Calu3 (cell line): Measurements from ENCODE around the gene TNS1. TPM values are rescaled to one million over a fixed set of nuclear protein-coding genes. Genes with fewer than 3 reads are reported as not detected.

Experiments used
- BruUV-seq: library from RNA; stranded (reverse); fragments of 400-500 nt; replicated peaks from 2 replicates; lab custom pipeline; 2021; lab: Mats Ljungman, UMichigan
- CTCF ChIA-PET: fragments of 300-600 bp; sonication (Branson Sonifier 250); formaldehyde crosslinking; loops from one replicate; lab custom pipeline; 2022; ENCODE audit warnings: antibody characterized with exemption; lab: Charles Lee
- DNase-seq: peaks from one replicate; pipeline ENCODE4 v3.0.0; 2022
- H3K27ac Mint-ChIP-seq: one replicate; pipeline ENCODE4 v1.8.0; 2022; ENCODE audit warnings: mixed read lengths; ENCODE audit not compliant: unreplicated experiment
- H3K27me3 Mint-ChIP-seq: one replicate; pipeline ENCODE4 v1.8.0; 2022; ENCODE audit warnings: mixed read lengths; ENCODE audit not compliant: unreplicated experiment
- H3K36me3 Mint-ChIP-seq: one replicate; pipeline ENCODE4 v1.8.0; 2022; ENCODE audit warnings: mild to moderate bottlenecking, moderate library complexity, mixed read lengths; ENCODE audit not compliant: insufficient read depth, unreplicated experiment
- H3K4me1 Mint-ChIP-seq: one replicate; pipeline ENCODE4 v1.8.0; 2022; ENCODE audit warnings: mild to moderate bottlenecking, low read depth, mixed read lengths; ENCODE audit not compliant: unreplicated experiment
- H3K4me3 Mint-ChIP-seq: one replicate; pipeline ENCODE4 v1.8.0; 2022; ENCODE audit warnings: mild to moderate bottlenecking, low read depth, moderate library complexity, mixed read lengths; ENCODE audit not compliant: unreplicated experiment
- H3K9me3 Mint-ChIP-seq: one replicate; pipeline ENCODE4 v1.8.0; 2022; ENCODE audit warnings: low read depth, mixed read lengths; ENCODE audit not compliant: unreplicated experiment
- CTCF ChIP-seq: fragments of 200-600 bp; IDR thresholded peaks from one replicate; pipeline ENCODE4 v1.8.0; 2022; ENCODE audit warnings: antibody characterized with exemption; ENCODE audit not compliant: unreplicated experiment
- intact Hi-C: fragments of 100-400 bp; cut with micrococcal nuclease; formaldehyde crosslinking; loops from one replicate; pipeline ENCODE4 v1.10.0; 2022; ENCODE audit not compliant: unreplicated experiment
- total RNA-seq: library from RNA; stranded (reverse); gene quantifications from 2 replicates; pipeline ENCODE4 v1.2.3, GENCODE V29; 2022

The TNS1 gene
- total RNA-seq, 1 experiment from 2014 or later: 2.2 TPM

- Mint-ChIP-seq H3K4me1 (no peaks in the 10 kb centered on the region), H3K9me3 (no peaks in the 10 kb centered on the region), H3K4me3 (no peak overlapping the region), H3K27me3 (peaks cover 88% of the 10 kb centered on the region), H3K36me3 (no peaks in the 10 kb centered on the region), H3K27ac (no peak overlapping the region)
- DNase-seq: no peak
- CTCF ChIA-PET: interaction anchor here (0.5 to 0.6 kb wide), 2 partner anchors 732 to 989 kb away, joined by 3 to 4 read pairs; no protein-coding TSS in a partner anchor
- intact Hi-C loops: no loop called here
- BruUV-seq: no TSS peak
- no peak for TF ChIP-seq CTCF
These were observed 144.0 kb downstream of the TNS1 start for GRCh38 chr2:217858519-217859491.

GRCh38 chr2:217857624-217858506 lies 144.9 kb downstream of the TNS1 start:
- no peak for TF ChIP-seq CTCF
- Mint-ChIP-seq H3K36me3 (no peaks in the 10 kb centered on the region), H3K9me3 (no peaks in the 10 kb centered on the region), H3K27ac (no peak overlapping the region), H3K4me1 (no peaks in the 10 kb centered on the region), H3K27me3 (peaks cover 87% of the 10 kb centered on the region), H3K4me3 (no peak overlapping the region)
- no peak for DNase-seq
- intact Hi-C loops: no loop called here
- no TSS peak for BruUV-seq
- CTCF ChIA-PET: interaction anchor here (0.5 kb wide), 1 partner anchor 731 kb away, joined by 4 read pairs; no protein-coding TSS in a partner anchor

- no TSS peak for BruUV-seq
- Mint-ChIP-seq H3K36me3 (no peaks in the 10 kb centered on the region), H3K9me3 (no peaks in the 10 kb centered on the region), H3K27me3 (peaks cover 82% of the 10 kb centered on the region), H3K4me1 (peaks cover under 1% of the 10 kb centered on the region), H3K27ac (no peak overlapping the region), H3K4me3 (no peak overlapping the region)
- no peak for TF ChIP-seq CTCF
- intact Hi-C loops: no loop called here
- no peak for DNase-seq
- CTCF ChIA-PET: no interaction called here
These were observed 145.9 kb downstream of the TNS1 start for GRCh38 chr2:217856871-217857270.

- CTCF ChIA-PET: no interaction called here
- DNase-seq: no peak
- Mint-ChIP-seq H3K4me1 (peaks cover 8% of the 10 kb centered on the region), H3K4me3 (no peak overlapping the region), H3K27me3 (peaks cover 75% of the 10 kb centered on the region), H3K27ac (no peak overlapping the region), H3K9me3 (no peaks in the 10 kb centered on the region), H3K36me3 (no peaks in the 10 kb centered on the region)
- intact Hi-C loops: no loop called here
- no TSS peak for BruUV-seq
- no peak for TF ChIP-seq CTCF
These were observed 146.6 kb downstream of the TNS1 start for GRCh38 chr2:217856159-217856558.
